ENCODE data around the gene ZNF225. TPM values are rescaled to one million over a fixed set of nuclear protein-coding genes. Genes with fewer than 3 reads are reported as not detected.

The ZNF225 gene
- total and polyA plus RNA-seq, 9 of the 15 experiments (the other 6 are each of a cell fraction or from before 2014, with no cell fraction given), result 1.4 to 4.2 (median 2.2) TPM

DNA sequence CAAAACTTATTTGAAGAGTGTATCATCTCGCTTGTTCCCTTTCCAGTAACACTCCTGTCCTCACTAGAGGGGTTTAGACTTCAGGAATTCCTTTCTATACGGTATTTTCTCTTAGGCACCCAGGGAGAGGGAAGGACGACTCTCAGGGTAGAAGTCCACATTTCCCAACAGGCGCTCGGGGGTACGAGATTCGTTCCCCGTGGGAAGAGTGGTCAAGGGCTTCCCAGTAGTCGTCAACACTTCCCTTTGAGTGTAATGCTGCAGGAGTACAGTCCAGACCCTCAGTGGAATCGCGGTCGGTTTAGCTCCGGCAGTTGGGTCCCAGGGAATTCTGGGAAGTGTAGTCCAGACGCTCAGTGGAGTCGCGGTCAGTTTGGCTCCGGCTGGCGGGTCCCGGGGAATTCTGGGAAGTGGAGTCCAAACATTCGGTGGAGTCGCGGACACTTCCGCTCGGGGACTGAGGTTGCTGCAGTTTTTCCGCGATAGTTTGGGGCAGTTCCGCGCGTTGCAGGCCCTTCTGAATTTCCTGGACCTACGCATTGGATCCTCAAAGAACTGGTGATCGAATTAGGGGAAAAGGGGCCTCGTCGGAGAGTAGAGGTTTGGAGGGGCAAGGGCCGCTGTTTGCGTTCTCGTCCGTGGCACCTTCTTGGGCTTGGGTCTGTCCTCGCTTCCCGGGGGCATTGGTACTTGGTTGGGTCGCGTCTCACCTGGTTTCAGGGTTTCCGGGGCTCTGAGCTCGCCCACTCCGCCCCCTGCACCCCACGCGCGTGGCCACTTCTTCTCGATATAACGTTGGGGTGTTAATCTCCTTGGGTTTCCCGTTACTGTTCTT is 19.1 kb upstream of the ZNF225 start, which contains the start of gene ZNF224 (continued):
- TF ChIP-seq, protein P1, sequence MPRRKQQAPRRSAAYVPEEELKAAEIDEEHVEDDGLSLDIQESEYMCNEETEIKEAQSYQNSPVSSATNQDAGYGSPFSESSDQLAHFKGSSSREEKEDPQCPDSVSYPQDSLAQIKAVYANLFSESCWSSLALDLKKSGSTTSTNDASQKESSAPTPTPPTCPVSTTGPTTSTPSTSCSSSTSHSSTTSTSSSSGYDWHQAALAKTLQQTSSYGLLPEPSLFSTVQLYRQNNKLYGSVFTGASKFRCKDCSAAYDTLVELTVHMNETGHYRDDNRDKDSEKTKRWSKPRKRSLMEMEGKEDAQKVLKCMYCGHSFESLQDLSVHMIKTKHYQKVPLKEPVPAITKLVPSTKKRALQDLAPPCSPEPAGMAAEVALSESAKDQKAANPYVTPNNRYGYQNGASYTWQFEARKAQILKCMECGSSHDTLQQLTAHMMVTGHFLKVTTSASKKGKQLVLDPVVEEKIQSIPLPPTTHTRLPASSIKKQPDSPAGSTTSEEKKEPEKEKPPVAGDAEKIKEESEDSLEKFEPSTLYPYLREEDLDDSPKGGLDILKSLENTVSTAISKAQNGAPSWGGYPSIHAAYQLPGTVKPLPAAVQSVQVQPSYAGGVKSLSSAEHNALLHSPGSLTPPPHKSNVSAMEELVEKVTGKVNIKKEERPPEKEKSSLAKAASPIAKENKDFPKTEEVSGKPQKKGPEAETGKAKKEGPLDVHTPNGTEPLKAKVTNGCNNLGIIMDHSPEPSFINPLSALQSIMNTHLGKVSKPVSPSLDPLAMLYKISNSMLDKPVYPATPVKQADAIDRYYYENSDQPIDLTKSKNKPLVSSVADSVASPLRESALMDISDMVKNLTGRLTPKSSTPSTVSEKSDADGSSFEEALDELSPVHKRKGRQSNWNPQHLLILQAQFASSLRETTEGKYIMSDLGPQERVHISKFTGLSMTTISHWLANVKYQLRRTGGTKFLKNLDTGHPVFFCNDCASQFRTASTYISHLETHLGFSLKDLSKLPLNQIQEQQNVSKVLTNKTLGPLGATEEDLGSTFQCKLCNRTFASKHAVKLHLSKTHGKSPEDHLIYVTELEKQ (CRISPR knock-in tag; IDR thresholded peaks at IDR 0.05), result no peak
- TF ChIP-seq PHB2 (IDR thresholded peaks at IDR 0.05; ENCODE audit: low read depth), result no peak
- no peak for TF ChIP-seq ZFPM2 (CRISPR knock-in tag; IDR thresholded peaks at IDR 0.05)
- TF ChIP-seq BHLHE40 (IDR thresholded peaks at IDR 0.05; ENCODE audit: low read length), result peak; percentile 24; the same call in 1 of the 2 replicates
- TF ChIP-seq ZC3H4 (CRISPR knock-in tag; IDR thresholded peaks at IDR 0.05; ENCODE audit: borderline replicate concordance), result no peak
- no peak; the same call in 1 of the 2 replicates for TF ChIP-seq ETV5 (CRISPR knock-in tag; IDR thresholded peaks at IDR 0.05; ENCODE audit: low read depth)
- TF ChIP-seq, protein P2, sequence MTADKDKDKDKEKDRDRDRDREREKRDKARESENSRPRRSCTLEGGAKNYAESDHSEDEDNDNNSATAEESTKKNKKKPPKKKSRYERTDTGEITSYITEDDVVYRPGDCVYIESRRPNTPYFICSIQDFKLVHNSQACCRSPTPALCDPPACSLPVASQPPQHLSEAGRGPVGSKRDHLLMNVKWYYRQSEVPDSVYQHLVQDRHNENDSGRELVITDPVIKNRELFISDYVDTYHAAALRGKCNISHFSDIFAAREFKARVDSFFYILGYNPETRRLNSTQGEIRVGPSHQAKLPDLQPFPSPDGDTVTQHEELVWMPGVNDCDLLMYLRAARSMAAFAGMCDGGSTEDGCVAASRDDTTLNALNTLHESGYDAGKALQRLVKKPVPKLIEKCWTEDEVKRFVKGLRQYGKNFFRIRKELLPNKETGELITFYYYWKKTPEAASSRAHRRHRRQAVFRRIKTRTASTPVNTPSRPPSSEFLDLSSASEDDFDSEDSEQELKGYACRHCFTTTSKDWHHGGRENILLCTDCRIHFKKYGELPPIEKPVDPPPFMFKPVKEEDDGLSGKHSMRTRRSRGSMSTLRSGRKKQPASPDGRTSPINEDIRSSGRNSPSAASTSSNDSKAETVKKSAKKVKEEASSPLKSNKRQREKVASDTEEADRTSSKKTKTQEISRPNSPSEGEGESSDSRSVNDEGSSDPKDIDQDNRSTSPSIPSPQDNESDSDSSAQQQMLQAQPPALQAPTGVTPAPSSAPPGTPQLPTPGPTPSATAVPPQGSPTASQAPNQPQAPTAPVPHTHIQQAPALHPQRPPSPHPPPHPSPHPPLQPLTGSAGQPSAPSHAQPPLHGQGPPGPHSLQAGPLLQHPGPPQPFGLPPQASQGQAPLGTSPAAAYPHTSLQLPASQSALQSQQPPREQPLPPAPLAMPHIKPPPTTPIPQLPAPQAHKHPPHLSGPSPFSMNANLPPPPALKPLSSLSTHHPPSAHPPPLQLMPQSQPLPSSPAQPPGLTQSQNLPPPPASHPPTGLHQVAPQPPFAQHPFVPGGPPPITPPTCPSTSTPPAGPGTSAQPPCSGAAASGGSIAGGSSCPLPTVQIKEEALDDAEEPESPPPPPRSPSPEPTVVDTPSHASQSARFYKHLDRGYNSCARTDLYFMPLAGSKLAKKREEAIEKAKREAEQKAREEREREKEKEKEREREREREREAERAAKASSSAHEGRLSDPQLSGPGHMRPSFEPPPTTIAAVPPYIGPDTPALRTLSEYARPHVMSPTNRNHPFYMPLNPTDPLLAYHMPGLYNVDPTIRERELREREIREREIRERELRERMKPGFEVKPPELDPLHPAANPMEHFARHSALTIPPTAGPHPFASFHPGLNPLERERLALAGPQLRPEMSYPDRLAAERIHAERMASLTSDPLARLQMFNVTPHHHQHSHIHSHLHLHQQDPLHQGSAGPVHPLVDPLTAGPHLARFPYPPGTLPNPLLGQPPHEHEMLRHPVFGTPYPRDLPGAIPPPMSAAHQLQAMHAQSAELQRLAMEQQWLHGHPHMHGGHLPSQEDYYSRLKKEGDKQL (CRISPR knock-in tag; IDR thresholded peaks at IDR 0.05; ENCODE audit: borderline replicate concordance), result no peak
- TF ChIP-seq CREBBP (IDR thresholded peaks at IDR 0.05; ENCODE audit: low read depth, low read length), result no peak
- TF ChIP-seq MTA3 (IDR thresholded peaks at IDR 0.05; ENCODE audit: borderline replicate concordance), result no peak
- TF ChIP-seq NR2F6 (CRISPR knock-in tag; IDR thresholded peaks at IDR 0.05), result no peak
- TF ChIP-seq, protein P3, sequence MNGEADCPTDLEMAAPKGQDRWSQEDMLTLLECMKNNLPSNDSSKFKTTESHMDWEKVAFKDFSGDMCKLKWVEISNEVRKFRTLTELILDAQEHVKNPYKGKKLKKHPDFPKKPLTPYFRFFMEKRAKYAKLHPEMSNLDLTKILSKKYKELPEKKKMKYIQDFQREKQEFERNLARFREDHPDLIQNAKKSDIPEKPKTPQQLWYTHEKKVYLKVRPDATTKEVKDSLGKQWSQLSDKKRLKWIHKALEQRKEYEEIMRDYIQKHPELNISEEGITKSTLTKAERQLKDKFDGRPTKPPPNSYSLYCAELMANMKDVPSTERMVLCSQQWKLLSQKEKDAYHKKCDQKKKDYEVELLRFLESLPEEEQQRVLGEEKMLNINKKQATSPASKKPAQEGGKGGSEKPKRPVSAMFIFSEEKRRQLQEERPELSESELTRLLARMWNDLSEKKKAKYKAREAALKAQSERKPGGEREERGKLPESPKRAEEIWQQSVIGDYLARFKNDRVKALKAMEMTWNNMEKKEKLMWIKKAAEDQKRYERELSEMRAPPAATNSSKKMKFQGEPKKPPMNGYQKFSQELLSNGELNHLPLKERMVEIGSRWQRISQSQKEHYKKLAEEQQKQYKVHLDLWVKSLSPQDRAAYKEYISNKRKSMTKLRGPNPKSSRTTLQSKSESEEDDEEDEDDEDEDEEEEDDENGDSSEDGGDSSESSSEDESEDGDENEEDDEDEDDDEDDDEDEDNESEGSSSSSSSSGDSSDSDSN (IDR thresholded peaks at IDR 0.05; ENCODE audit: borderline replicate concordance in 1 of 2, low read depth in 2 of 2, low read length in 2 of 2), result 0 out of 4 replicates have a peak, but pooled peaks of 1 of the 2 experiments have one; percentile 22
- TF ChIP-seq CREM (IDR thresholded peaks at IDR 0.05; ENCODE audit: low read depth), result peak; percentile 94
- TF ChIP-seq ILF3 (IDR thresholded peaks at IDR 0.05; ENCODE audit: borderline replicate concordance), result no peak
- no peak for TF ChIP-seq NFE2 (IDR thresholded peaks at IDR 0.05; ENCODE audit: low read depth)
- TF ChIP-seq KDM5B (IDR thresholded peaks at IDR 0.05; ENCODE audit: insufficient replicate concordance, low read depth, low read length), result peak; percentile 55
- TF ChIP-seq CAMTA2 (CRISPR knock-in tag; conservative IDR thresholded peaks at IDR 0.05), result no peak

All from K562 (cell line).